ENCODE data around the gene PRSS33. TPM values are rescaled to one million over a fixed set of nuclear protein-coding genes. Genes with fewer than 3 reads are reported as not detected.

PRSS33 gene
- total and polyA plus RNA-seq, 9 donors = 0.36 to 26.8 (median 0.82) TPM; not detected in 4

- H3K9me3 ChIP-seq = no peaks in the 10 kb centered on the region
- H3K27me3 ChIP-seq = no peaks in the 10 kb centered on the region
- H3K4me3 ChIP-seq = no peak overlapping the region
- peaks cover 1% of the 10 kb centered on the region for H3K4me1 ChIP-seq (ENCODE audit: insufficient read depth)
- intact Hi-C loops (cut with DNase I) = no loop called here
- H3K36me3 ChIP-seq = no peaks in the 10 kb centered on the region
- no peak for DNase-seq
- no peak for TF ChIP-seq EP300 (IDR thresholded peaks at IDR 0.05)
- TF ChIP-seq, protein P1, sequence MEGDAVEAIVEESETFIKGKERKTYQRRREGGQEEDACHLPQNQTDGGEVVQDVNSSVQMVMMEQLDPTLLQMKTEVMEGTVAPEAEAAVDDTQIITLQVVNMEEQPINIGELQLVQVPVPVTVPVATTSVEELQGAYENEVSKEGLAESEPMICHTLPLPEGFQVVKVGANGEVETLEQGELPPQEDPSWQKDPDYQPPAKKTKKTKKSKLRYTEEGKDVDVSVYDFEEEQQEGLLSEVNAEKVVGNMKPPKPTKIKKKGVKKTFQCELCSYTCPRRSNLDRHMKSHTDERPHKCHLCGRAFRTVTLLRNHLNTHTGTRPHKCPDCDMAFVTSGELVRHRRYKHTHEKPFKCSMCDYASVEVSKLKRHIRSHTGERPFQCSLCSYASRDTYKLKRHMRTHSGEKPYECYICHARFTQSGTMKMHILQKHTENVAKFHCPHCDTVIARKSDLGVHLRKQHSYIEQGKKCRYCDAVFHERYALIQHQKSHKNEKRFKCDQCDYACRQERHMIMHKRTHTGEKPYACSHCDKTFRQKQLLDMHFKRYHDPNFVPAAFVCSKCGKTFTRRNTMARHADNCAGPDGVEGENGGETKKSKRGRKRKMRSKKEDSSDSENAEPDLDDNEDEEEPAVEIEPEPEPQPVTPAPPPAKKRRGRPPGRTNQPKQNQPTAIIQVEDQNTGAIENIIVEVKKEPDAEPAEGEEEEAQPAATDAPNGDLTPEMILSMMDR (IDR thresholded peaks at IDR 0.05) = no peak
- TF ChIP-seq POLR2A (IDR thresholded peaks at IDR 0.05) = no peak
- no peak overlapping the region for H3K27ac ChIP-seq
- WGBS, 3 donors = 96 to 97% (median 96%) methylated on average over 9 of the region's 9 CpGs
Measured at GRCh38 chr16:2764718-2765117, 22.6 kb downstream of the PRSS33 start.

- H3K36me3 ChIP-seq = no peaks in the 10 kb centered on the region
- TF ChIP-seq, protein P1 (IDR thresholded peaks at IDR 0.05) = no peak
- TF ChIP-seq EP300 (IDR thresholded peaks at IDR 0.05) (no peak), POLR2A (IDR thresholded peaks at IDR 0.05) (no peak)
- 95 to 98% (median 97%) methylated on average over 6 of the region's 6 CpGs for WGBS, 3 donors
- DNase-seq = no peak
- no peak overlapping the region for H3K4me3 ChIP-seq
- H3K27me3 ChIP-seq = no peaks in the 10 kb centered on the region
- H3K9me3 ChIP-seq = no peaks in the 10 kb centered on the region
- H3K27ac ChIP-seq = no peak overlapping the region
- H3K4me1 ChIP-seq (ENCODE audit: insufficient read depth) = peaks cover 1% of the 10 kb centered on the region
- intact Hi-C loops (cut with DNase I) = no loop called here
Measured at GRCh38 chr16:2763173-2763572, 24.2 kb downstream of the PRSS33 start.

- Histone ChIP-seq H3K4me3 (no peak overlapping the region), H3K36me3 (no peaks in the 10 kb centered on the region), H3K27me3 (no peaks in the 10 kb centered on the region), H3K9me3 (no peaks in the 10 kb centered on the region), H3K4me1 (ENCODE audit: insufficient read depth) (peaks cover 1% of the 10 kb centered on the region), H3K27ac (no peak overlapping the region)
- TF ChIP-seq EP300 (IDR thresholded peaks at IDR 0.05) (no peak), POLR2A (IDR thresholded peaks at IDR 0.05) (no peak)
- TF ChIP-seq, protein P1 (IDR thresholded peaks at IDR 0.05) = no peak
- no peak for DNase-seq
- 97 to 98% (median 98%) methylated on average over 13 of the region's 13 CpGs for WGBS, 3 donors
- intact Hi-C loops (cut with DNase I) = no loop called here
Measured at GRCh38 chr16:2762711-2763110, 24.6 kb downstream of the PRSS33 start.

DNA sequence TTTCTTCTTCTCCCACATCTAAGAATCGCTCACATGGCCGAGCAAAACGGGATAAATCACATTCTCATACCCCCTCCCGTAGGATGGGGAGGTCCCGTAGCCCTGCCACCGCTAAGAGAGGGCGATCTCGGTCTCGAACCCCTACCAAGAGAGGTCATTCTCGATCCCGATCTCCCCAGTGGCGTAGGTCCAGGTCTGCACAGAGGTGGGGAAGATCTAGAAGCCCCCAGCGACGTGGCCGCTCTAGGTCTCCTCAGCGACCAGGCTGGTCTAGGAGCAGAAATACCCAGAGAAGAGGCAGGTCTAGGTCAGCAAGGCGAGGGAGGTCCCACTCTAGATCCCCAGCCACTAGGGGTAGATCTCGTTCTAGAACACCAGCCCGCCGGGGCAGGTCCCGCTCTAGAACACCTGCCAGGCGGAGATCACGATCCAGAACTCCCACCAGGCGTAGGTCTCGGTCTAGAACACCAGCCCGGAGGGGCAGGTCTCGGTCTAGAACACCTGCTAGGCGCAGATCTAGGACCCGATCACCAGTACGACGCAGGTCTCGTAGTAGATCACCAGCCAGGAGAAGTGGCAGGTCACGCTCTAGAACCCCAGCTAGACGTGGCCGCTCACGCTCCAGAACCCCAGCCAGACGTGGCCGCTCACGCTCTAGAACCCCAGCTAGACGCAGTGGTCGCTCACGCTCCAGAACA is 25.3 kb downstream of the PRSS33 start:
- H3K27me3 ChIP-seq = no peaks in the 10 kb centered on the region
- intact Hi-C loops (cut with DNase I) = no loop called here
- WGBS, 3 donors = 97% methylated on average over 42 of the region's 42 CpGs
- H3K9me3 ChIP-seq = no peaks in the 10 kb centered on the region
- no peak overlapping the region for H3K27ac ChIP-seq
- H3K36me3 ChIP-seq = no peaks in the 10 kb centered on the region
- TF ChIP-seq, protein P1 (IDR thresholded peaks at IDR 0.05) = no peak
- TF ChIP-seq POLR2A (IDR thresholded peaks at IDR 0.05) = no peak
- no peak for TF ChIP-seq EP300 (IDR thresholded peaks at IDR 0.05)
- no peak for DNase-seq
- H3K4me3 ChIP-seq = no peak overlapping the region
- peaks cover 1% of the 10 kb centered on the region for H3K4me1 ChIP-seq (ENCODE audit: insufficient read depth)
